Measurements from ENCODE around the gene PEBP1.

DNA sequence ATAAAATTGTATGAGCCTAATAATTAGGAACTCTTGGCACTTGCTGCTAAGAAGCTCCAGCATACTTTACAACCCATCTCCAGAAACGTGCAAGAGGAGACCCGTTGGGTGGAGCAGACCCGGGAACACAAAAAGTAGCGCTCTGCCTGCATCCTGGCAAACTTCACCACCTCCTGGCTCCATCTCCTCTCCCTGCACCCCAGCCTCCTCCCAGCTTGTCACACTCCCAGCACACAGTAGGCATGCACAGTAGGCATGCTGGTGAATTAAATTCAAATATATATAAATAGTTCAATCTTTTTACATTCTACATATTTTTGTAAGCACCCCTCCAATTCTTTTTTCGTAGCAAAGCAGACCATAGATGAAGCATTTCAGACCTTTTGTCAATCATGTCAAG, 33.3 kb upstream of the PEBP1 start:
- TF ChIP-seq CTCF (IDR thresholded peaks at IDR 0.05; ENCODE audit: low read depth, low read length) (no peak), POLR2A (IDR thresholded peaks at IDR 0.05; ENCODE audit: extremely low read depth, insufficient read length) (no peak)
